Activated naive CD8-positive, alpha-beta T cell treated with anti-CD3 and anti-CD28 coated beads, Interleukin-2, amount 50 U/mL, for 24 hours (primary cell): ENCODE measurements around the gene AFF3.

Experiments
- ATAC-seq: fragments of 150-1000 bp; cut with Tn5 transposase; one replicate; pipeline ENCODE4 v1.10.0; 2021
- DNase-seq: peaks from one replicate; pipeline ENCODE4 v3.0.0; 2021
- H3K27ac Mint-ChIP-seq: one replicate; pipeline ENCODE4 v1.8.0; 2021; ENCODE audit warnings: mild to moderate bottlenecking, mixed read lengths
- H3K27me3 Mint-ChIP-seq: one replicate; pipeline ENCODE4 v1.8.0; 2021; ENCODE audit warnings: mixed read lengths
- H3K36me3 Mint-ChIP-seq: one replicate; pipeline ENCODE4 v1.8.0; 2021; ENCODE audit warnings: low read depth, mixed read lengths
- H3K4me1 Mint-ChIP-seq: one replicate; pipeline ENCODE4 v1.8.0; 2021; ENCODE audit warnings: mixed read lengths
- H3K4me3 Mint-ChIP-seq: one replicate; pipeline ENCODE4 v1.8.0; 2021; ENCODE audit warnings: mild to moderate bottlenecking, moderate library complexity, mixed read lengths
- H3K9me3 Mint-ChIP-seq: one replicate; pipeline ENCODE4 v1.8.0; 2021; ENCODE audit warnings: mixed read lengths

Gene AFF3

DNA sequence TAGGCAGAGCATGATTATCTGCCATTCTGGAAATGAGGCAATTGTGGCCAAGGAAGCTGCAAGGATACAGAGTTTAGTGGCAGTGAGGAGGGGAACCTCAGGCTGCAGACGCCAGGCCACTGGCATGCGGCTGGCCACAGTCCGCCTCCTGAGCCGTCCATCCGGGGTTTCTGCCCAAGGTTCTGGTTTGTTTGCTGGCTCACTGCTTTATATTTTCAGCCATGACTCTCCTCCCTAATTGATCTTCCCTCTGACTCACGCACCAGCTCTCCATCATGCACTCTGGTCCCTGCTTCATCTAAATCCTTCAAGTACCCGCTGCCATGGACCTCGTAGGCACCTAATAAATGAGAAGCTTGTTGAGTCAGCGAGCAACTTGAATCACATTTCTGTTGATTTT is 544.8 kb downstream of the AFF3 start:
- H3K36me3 Mint-ChIP-seq: no peaks in the 10 kb centered on the region
- H3K4me3 Mint-ChIP-seq: no peak overlapping the region
- peaks cover 1% of the 10 kb centered on the region for H3K4me1 Mint-ChIP-seq
- H3K27ac Mint-ChIP-seq: no peak overlapping the region
- ATAC-seq (no peak), DNase-seq (no peak)
- H3K9me3 Mint-ChIP-seq: no peaks in the 10 kb centered on the region
- no peaks in the 10 kb centered on the region for H3K27me3 Mint-ChIP-seq

DNA sequence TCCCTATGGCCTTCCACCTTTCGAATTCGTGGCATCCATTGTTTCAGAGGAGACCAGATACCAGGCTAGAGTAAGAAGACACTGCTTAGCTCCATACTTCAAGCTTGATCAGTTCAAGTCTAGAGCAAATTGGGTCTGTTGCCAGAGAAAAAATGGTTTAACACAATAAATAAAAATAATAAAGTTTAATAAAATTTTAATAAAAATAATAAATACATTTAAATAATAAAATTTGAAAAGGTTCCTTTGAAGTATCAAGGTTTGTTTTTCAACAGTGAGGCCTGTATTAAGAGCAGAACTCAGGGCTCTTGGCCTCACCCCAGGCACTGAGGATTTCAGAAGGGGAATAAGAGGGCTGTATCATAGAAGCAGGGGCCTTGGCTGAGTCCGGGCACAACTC is 547.0 kb downstream of the AFF3 start:
- Mint-ChIP-seq H3K4me1 (peaks cover 1% of the 10 kb centered on the region), H3K9me3 (no peaks in the 10 kb centered on the region), H3K4me3 (no peak overlapping the region), H3K27ac (no peak overlapping the region), H3K27me3 (no peaks in the 10 kb centered on the region), H3K36me3 (no peaks in the 10 kb centered on the region)
- DNase-seq (no peak), ATAC-seq (no peak)

DNA sequence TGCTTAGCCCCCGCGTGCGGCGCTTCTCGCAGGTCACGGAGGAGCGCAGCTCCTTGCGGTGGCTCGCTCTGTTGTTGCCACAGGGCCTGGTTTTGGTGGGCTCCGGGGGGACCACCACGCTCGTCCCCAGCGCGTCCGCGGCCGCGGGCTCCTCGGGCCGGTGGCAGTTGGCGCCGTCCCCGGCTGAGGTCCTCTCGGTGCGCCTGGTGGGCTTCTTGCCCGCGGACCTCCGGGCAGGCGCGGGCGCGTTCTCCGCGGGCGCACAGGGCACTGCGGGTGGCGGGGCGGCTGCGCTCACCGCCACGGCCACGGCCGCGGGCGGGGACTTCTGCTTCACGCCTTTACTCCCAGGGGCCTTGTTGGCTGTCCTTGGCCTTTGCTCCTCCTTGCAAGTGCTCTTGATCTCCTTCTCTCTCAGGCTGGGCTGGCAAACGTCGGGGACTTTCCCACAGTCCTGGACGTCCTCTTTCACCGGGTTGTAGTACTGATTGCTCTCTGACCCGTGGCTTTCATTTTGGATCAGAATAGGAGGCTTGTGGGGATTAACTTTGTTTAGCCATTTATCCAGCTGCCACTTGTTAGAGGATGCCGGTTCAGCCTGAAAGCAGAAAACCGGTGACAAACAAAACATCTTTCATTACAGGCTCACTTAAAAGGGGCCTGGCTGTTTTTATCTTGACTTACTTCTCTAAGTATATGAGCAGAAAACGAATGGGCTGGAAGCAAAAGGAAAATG is 548.5 kb downstream of the AFF3 start:
- Mint-ChIP-seq H3K27ac (no peak overlapping the region), H3K36me3 (no peaks in the 10 kb centered on the region), H3K9me3 (no peaks in the 10 kb centered on the region), H3K27me3 (no peaks in the 10 kb centered on the region), H3K4me3 (no peak overlapping the region), H3K4me1 (peaks cover 1% of the 10 kb centered on the region)
- no peak for DNase-seq
- ATAC-seq: no peak

DNA sequence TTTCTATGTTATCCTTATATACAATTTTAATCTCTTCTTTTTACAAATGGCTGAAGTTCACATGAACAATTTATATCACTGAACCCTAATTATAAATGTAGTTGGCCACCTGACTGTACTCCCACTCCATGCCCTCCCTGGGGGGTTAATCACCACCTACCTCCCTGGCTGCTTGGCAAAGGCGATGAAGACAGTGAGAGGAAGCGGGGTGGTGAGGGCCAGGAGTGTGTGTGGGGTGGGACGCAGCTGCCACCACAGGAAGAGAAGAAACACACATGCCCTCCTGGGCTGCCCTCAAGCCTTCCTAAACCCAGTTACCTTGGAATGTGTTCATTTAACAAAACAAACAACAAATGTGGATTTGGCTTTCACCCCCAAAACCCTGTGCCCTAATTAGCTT is 565.6 kb downstream of the AFF3 start:
- Mint-ChIP-seq H3K4me3 (no peak overlapping the region), H3K36me3 (no peaks in the 10 kb centered on the region), H3K4me1 (no peaks in the 10 kb centered on the region), H3K9me3 (no peaks in the 10 kb centered on the region), H3K27ac (no peak overlapping the region), H3K27me3 (no peaks in the 10 kb centered on the region)
- ATAC-seq: no peak
- DNase-seq: no peak

DNA sequence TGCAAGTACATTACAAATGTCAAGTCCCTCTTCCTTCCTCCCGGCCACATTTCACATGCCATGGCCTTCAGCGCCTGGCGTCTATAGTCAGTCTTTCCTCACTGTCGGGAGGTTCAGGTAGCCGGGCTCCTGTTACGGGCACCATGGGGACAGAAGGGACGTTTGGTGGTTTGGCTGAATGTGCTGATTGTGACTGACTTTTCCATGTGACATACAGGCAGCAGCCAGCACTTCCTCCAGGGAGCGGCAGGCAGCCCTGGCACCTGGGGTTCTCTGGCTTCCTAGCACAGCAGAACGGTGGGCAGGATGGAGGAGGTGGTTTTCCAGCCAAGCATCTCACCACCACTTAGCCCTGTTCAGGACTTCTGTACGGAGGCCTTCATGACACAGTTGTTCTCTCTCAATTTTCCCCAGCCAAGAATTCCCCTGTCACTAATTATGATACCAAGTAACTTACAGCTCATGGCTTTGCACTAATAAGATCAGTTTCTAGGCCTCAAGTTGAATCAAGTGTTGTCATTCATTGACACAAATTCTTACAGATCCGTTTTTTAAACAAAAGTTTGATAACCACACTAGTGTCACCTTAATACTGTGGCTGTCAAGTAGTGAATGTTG is 568.6 kb downstream of the AFF3 start:
- DNase-seq: no peak
- H3K9me3 Mint-ChIP-seq: no peaks in the 10 kb centered on the region
- no peak overlapping the region for H3K27ac Mint-ChIP-seq
- no peaks in the 10 kb centered on the region for H3K4me1 Mint-ChIP-seq
- no peaks in the 10 kb centered on the region for H3K27me3 Mint-ChIP-seq
- no peaks in the 10 kb centered on the region for H3K36me3 Mint-ChIP-seq
- no peak for ATAC-seq
- H3K4me3 Mint-ChIP-seq: no peak overlapping the region

DNA sequence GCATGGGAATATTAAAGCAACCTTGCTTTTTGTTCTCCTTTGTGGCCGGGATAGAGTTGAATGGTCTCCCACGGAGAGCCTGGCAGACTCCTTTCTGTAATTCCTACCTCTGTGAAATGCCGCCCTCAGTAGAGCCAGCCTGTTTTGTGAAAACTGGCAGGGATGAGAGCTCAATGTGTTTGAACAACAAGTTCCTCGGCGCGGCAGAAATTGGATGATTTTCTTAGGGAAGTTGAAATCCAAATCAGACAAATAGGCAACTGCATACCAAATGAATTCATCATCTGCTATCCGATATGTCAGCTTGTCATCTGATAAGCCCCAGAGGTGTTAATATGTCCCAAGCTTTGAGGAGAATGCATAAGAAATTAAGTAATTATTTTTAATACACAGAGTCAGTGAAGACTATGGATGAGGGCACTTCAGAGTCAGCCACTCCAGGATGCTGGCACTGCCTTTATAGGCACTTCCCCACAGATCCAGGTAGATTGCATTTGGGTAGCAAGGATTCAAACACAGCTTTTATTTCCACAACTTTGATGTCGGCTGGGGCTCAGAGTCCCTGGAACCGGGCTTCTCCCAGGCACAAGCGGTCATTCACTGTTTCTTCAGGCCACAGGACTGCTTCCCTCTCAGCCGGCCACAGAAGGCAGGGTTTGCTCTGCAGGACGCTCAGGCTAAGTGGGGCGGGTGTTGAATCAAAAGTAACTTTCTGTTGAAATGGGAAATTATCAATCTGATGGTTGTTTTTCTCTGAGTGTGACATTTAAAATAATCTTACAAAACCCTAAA is 569.8 kb downstream of the AFF3 start:
- no peak for ATAC-seq
- H3K9me3 Mint-ChIP-seq: no peaks in the 10 kb centered on the region
- H3K27me3 Mint-ChIP-seq: no peaks in the 10 kb centered on the region
- no peaks in the 10 kb centered on the region for H3K4me1 Mint-ChIP-seq
- no peak overlapping the region for H3K4me3 Mint-ChIP-seq
- no peak for DNase-seq
- no peaks in the 10 kb centered on the region for H3K36me3 Mint-ChIP-seq
- H3K27ac Mint-ChIP-seq: no peak overlapping the region

DNA sequence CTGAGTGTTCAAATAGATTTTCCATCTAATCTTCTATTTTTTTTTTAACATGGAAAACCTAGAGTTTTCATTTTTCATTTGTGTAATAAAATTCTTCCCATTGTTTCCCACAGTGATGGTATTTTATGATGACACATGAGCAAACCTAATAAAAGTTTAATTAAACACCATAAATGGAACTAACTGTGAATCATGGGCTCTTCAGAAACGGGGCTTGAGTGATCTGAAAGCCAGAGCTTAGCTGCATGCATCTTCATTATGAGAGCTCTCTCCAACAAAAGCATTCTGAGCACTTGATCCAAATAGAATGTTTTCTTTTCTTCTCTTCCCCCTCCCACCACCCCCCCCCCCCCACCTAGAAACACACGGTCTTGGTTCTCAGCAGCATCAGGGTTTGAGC is 570.4 kb downstream of the AFF3 start:
- no peaks in the 10 kb centered on the region for H3K9me3 Mint-ChIP-seq
- DNase-seq (no peak), ATAC-seq (no peak)
- no peak overlapping the region for H3K4me3 Mint-ChIP-seq
- no peaks in the 10 kb centered on the region for H3K36me3 Mint-ChIP-seq
- H3K4me1 Mint-ChIP-seq: no peaks in the 10 kb centered on the region
- H3K27ac Mint-ChIP-seq: no peak overlapping the region
- H3K27me3 Mint-ChIP-seq: no peaks in the 10 kb centered on the region

DNA sequence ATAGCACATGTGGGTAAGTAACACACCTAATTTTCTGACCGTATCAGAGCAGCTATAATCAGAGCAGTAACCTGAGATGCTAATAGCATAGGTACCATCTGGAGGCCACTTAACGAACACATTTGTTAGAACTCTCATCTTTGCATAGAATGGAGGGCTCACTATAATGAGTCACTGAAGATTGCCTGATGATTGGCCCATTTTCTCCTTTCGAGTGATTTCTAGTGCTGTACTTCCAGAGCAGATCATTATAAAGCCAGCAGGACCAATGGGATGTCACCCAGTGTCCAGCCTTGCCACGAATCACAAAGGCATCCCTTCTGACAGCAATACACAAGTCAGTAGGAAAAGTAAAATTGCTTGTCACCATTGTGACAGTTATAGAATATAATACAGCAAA is 570.9 kb downstream of the AFF3 start:
- H3K36me3 Mint-ChIP-seq: no peaks in the 10 kb centered on the region
- H3K27me3 Mint-ChIP-seq: no peaks in the 10 kb centered on the region
- DNase-seq: no peak
- no peaks in the 10 kb centered on the region for H3K4me1 Mint-ChIP-seq
- no peaks in the 10 kb centered on the region for H3K9me3 Mint-ChIP-seq
- no peak overlapping the region for H3K4me3 Mint-ChIP-seq
- H3K27ac Mint-ChIP-seq: no peak overlapping the region
- ATAC-seq: no peak

DNA sequence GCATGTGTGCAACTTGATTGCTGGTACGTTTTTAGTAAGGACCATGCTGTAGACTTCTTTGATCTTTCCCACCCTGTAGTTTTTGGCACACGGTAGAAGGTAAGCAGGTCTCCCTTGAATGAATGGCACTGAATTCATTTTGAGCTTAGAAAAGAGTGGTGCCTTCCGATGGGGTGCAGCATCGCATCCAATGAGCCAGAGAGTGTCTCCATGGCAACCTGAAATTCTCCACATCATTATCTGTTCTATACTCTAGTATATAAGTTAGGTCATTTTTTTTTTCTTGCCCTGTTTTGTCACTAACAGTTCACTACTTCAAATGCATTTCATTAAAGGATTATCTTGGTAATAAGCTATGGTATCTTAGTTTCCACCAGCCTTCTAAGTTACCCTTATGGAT is 571.4 kb downstream of the AFF3 start:
- no peak overlapping the region for H3K27ac Mint-ChIP-seq
- no peaks in the 10 kb centered on the region for H3K27me3 Mint-ChIP-seq
- H3K4me3 Mint-ChIP-seq: no peak overlapping the region
- no peaks in the 10 kb centered on the region for H3K4me1 Mint-ChIP-seq
- ATAC-seq: no peak
- H3K9me3 Mint-ChIP-seq: no peaks in the 10 kb centered on the region
- DNase-seq: no peak
- H3K36me3 Mint-ChIP-seq: no peaks in the 10 kb centered on the region

DNA sequence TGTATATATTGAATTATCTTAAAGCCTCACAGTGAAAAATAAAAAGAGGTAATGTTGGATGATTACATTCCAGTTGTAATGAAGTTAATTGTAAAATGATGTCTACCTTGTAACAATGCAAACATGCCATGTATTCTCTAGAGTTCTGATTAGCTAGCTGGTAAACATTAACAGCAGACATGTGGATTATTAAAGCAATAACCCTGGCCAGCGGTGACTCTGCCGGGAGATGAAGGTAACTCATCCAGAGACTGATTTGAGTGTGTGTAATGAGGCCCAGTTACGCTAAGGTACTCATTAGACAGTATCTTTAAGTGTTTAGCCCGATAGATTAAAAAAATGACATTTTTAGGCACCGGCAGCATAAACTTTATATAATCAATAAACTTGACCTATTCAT is 573.0 kb downstream of the AFF3 start:
- H3K27me3 Mint-ChIP-seq: no peaks in the 10 kb centered on the region
- H3K27ac Mint-ChIP-seq: no peak overlapping the region
- H3K36me3 Mint-ChIP-seq: no peaks in the 10 kb centered on the region
- ATAC-seq: no peak
- H3K9me3 Mint-ChIP-seq: no peaks in the 10 kb centered on the region
- DNase-seq: no peak
- H3K4me3 Mint-ChIP-seq: no peak overlapping the region
- H3K4me1 Mint-ChIP-seq: no peaks in the 10 kb centered on the region

DNA sequence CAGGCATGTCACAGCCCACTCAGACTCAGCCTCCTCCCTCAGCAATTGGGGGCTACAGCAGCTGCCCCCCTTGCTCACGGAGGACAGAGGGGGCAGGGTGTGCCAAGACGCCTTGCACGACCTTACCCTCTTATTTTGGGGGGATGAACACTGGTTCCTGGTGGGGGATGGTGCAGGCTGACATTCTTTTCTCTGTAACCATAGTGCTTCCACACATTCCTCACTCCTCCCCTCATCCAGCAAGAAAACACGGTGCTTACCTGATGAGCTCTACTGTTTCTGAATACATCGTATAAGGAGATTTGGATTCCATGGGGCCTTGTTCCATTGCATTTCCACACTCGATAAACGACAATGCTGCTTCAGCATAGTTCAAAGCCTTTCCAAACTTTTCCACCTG is 577.2 kb downstream of the AFF3 start:
- no peaks in the 10 kb centered on the region for H3K9me3 Mint-ChIP-seq
- H3K4me1 Mint-ChIP-seq: no peaks in the 10 kb centered on the region
- H3K27ac Mint-ChIP-seq: no peak overlapping the region
- H3K4me3 Mint-ChIP-seq: no peak overlapping the region
- no peaks in the 10 kb centered on the region for H3K27me3 Mint-ChIP-seq
- H3K36me3 Mint-ChIP-seq: no peaks in the 10 kb centered on the region
- ATAC-seq (no peak), DNase-seq (no peak)

DNA sequence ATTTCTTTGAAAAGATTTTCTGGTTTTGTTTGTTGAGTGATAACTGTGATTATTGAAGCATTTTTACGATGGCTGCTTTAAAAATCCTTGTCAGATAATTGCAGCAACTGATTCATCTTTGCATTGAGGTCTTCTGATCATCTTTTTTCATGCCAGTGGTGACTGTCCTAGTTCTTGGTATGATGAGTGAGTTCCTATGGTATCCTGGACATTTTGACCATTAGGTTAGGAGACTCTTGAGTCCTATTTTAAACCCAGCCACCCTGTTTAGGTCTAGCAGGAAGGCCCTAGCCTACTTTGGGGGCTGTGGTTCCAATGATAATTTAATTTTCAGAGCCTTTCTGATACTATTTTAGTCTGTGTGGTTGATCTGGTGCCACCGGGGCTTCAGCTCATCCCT is 579.9 kb downstream of the AFF3 start:
- H3K4me1 Mint-ChIP-seq: no peaks in the 10 kb centered on the region
- no peak for ATAC-seq
- H3K27ac Mint-ChIP-seq: no peak overlapping the region
- no peak overlapping the region for H3K4me3 Mint-ChIP-seq
- no peak for DNase-seq
- H3K9me3 Mint-ChIP-seq: no peaks in the 10 kb centered on the region
- H3K27me3 Mint-ChIP-seq: no peaks in the 10 kb centered on the region
- H3K36me3 Mint-ChIP-seq: no peaks in the 10 kb centered on the region

DNA sequence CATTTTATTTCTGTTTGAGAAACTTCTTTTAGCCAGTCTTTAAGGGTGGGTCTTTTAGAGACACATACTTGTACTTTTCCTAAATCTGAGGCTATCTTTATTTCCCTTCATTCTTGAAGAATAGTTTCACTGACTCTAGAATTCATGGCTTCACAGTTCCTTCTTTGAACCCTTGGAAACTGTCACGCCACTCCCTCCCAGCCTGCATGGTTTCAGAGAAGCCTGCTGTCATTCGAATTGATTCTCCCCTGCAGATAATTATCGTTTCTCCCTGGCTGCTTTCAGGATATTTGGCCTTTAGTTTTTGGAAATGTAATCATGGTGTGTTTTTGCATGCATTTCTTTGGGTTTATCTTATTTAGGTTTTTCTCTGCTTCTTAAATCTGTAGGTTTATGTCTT is 580.6 kb downstream of the AFF3 start:
- Mint-ChIP-seq H3K4me1 (no peaks in the 10 kb centered on the region), H3K4me3 (no peak overlapping the region), H3K27ac (no peak overlapping the region), H3K36me3 (no peaks in the 10 kb centered on the region), H3K27me3 (no peaks in the 10 kb centered on the region), H3K9me3 (no peaks in the 10 kb centered on the region)
- ATAC-seq: no peak
- DNase-seq: no peak

DNA sequence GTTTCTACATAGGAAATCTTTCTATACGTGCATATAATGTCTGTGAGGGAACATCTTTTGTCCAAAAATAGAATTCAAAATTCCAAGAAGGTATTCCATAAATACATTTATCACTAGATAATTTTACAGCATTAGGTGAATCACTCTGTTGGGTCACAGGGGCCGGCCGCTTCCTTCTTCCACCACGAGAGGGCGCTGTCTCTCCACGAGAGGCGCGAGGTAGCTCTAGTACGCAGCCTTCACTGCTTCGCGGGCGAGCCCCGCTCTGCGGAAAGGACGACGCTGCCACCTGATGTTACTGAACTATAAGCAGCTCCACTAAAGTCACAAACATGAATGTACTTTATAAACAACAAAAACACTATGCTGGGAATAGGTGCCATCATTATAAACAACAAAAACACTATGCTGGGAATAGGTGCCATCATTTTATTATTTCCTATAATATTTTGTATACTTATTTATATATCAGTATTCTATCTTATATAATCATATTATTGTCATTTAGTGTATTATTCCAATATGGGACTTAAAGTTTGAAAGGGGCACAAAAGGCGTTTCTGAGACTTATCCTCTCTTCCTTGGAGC is 583.2 kb downstream of the AFF3 start:
- H3K27me3 Mint-ChIP-seq: no peaks in the 10 kb centered on the region

DNA sequence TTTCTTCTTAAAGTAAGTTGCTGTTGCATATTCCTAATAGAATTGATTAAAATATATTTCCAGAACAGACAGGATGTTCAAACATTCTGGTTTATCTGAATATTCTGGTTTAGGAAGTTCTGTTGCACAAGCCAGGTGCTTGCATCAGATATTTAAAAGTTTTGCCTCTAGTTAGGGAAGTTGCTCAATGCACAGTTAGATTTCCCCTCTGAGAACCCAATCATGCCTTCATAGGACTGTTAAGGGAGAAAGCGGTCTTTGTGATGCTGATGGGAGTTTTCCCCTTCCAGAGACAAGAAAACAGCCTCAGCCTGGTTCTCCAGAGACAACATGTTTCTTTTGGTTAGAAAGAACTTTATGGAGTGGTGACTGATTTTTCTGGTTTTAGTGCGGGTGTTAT is 587.0 kb downstream of the AFF3 start:
- Mint-ChIP-seq H3K4me1 (no peaks in the 10 kb centered on the region), H3K36me3 (peaks cover 1% of the 10 kb centered on the region), H3K9me3 (no peaks in the 10 kb centered on the region), H3K27ac (no peak overlapping the region), H3K27me3 (no peaks in the 10 kb centered on the region), H3K4me3 (no peak overlapping the region)
- ATAC-seq: no peak
- no peak for DNase-seq

More for the DNA sequence above, 583.2 kb downstream of the AFF3 start:
- ATAC-seq: peak; percentile 90
- no peak overlapping the region for H3K4me3 Mint-ChIP-seq
- H3K36me3 Mint-ChIP-seq: no peaks in the 10 kb centered on the region
- DNase-seq: peak; percentile 91
- no peak overlapping the region for H3K27ac Mint-ChIP-seq
- no peaks in the 10 kb centered on the region for H3K4me1 Mint-ChIP-seq
- no peaks in the 10 kb centered on the region for H3K9me3 Mint-ChIP-seq
